ENCODE measurements around the gene LPP. TPM values are rescaled to one million over a fixed set of nuclear protein-coding genes. Genes with fewer than 3 reads are reported as not detected.

The LPP gene
- total RNA-seq, 1 experiment from 2014 or later = 20.4 TPM

DNA sequence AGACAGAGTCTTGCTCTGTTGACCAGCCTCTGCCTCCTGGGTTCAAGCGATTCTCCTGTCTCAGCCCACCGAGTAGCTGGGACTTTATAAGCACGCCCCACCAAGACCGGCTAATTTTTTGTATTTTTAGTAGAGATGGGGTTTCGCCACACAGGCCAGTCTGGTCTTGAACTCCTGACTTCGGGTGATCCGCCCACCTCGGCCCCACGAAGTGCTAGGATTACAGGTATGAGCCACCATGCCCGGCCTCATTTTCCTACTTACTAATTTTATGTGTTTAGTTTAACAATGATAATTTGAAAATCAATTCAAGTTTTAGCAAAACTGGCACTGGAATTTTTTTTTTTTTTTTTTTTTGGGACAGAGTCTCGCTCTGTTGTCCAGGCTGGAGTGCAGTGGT is 336.5 kb downstream of the LPP start:
- CTCF ChIA-PET = no interaction called here
- ATAC-seq = no peak
- no peak overlapping the region for H3K27ac ChIP-seq (ENCODE audit: low read length)

GRCh38 chr3:188491276-188491687 is 337.3 kb downstream of the LPP start:
- H3K4me3 ChIP-seq (ENCODE audit: low read length) = no peak overlapping the region
- intact Hi-C loops (cut with micrococcal nuclease) = no loop called here
- no peaks in the 10 kb centered on the region for H3K9me3 ChIP-seq (ENCODE audit: low read length)
- H3K27me3 ChIP-seq (ENCODE audit: low read length) = no peaks in the 10 kb centered on the region
- no peaks in the 10 kb centered on the region for H3K79me2 ChIP-seq (ENCODE audit: low read length)
- peak; percentile 39 for DNase-seq
- TF ChIP-seq EZH2phosphoT487 (IDR thresholded peaks at IDR 0.05; ENCODE audit: borderline replicate concordance, low read length) = no peak
- TF ChIP-seq EZH2 (IDR thresholded peaks at IDR 0.05; ENCODE audit: low read length, unreplicated experiment) = no peak
- no peak for TF ChIP-seq CTCF (conservative IDR thresholded peaks at IDR 0.05; ENCODE audit: low read depth, low read length)
- no TSS peak for BruUV-seq (replicated peaks)
- no peak overlapping the region for H3K9ac ChIP-seq (ENCODE audit: low read length)
- H4K20me1 ChIP-seq (ENCODE audit: low read length) = no peaks in the 10 kb centered on the region
- H3K27ac ChIP-seq (ENCODE audit: low read length) = no peak overlapping the region
- H3K4me2 ChIP-seq (ENCODE audit: low read length) = peak overlapping the region; percentile 24; the same call in 1 of the 2 replicates
- CTCF ChIA-PET = no interaction called here
- H3K9me2 ChIP-seq (replicated peaks; ENCODE audit: low read length) = no peaks in the 10 kb centered on the region
- H3K4me1 ChIP-seq (ENCODE audit: insufficient read depth, low read length) = peaks cover 16% of the 10 kb centered on the region
- peaks cover 4% of the 10 kb centered on the region for H3F3A ChIP-seq (ENCODE audit: low read length, unreplicated experiment)
- no peak overlapping the region for H2AFZ ChIP-seq (ENCODE audit: low read length)
- H3K36me3 ChIP-seq (ENCODE audit: low read depth, low read length) = peaks cover 7% of the 10 kb centered on the region; the same call in 1 of the 2 replicates
- POLR2A ChIA-PET (ENCODE audit: unreplicated experiment) = no interaction called here
- ATAC-seq = no peak

More for the DNA sequence above, 336.5 kb downstream of the LPP start:
- H3K4me2 ChIP-seq (ENCODE audit: low read length) = no peak overlapping the region
- H3K79me2 ChIP-seq (ENCODE audit: low read length) = no peaks in the 10 kb centered on the region
- H3K27me3 ChIP-seq (ENCODE audit: low read length) = no peaks in the 10 kb centered on the region
- TF ChIP-seq EZH2 (IDR thresholded peaks at IDR 0.05; ENCODE audit: low read length, unreplicated experiment) (no peak), EZH2phosphoT487 (IDR thresholded peaks at IDR 0.05; ENCODE audit: borderline replicate concordance, low read length) (no peak), CTCF (conservative IDR thresholded peaks at IDR 0.05; ENCODE audit: low read depth, low read length) (no peak)
- H4K20me1 ChIP-seq (ENCODE audit: low read length) = no peaks in the 10 kb centered on the region
- intact Hi-C loops (cut with micrococcal nuclease) = no loop called here
- no peak overlapping the region for H3K4me3 ChIP-seq (ENCODE audit: low read length)
- H3K9me3 ChIP-seq (ENCODE audit: low read length) = no peaks in the 10 kb centered on the region
- BruUV-seq (replicated peaks) = no TSS peak
- peaks cover 4% of the 10 kb centered on the region for H3F3A ChIP-seq (ENCODE audit: low read length, unreplicated experiment)
- no peak overlapping the region for H3K9ac ChIP-seq (ENCODE audit: low read length)
- POLR2A ChIA-PET (ENCODE audit: unreplicated experiment) = interaction anchor here (0.6 kb wide), 1 partner anchor 118 kb away, joined by 10 read pairs; no protein-coding TSS in a partner anchor
- H3K9me2 ChIP-seq (replicated peaks; ENCODE audit: low read length) = no peaks in the 10 kb centered on the region
- no peak overlapping the region for H2AFZ ChIP-seq (ENCODE audit: low read length)
- peaks cover 21% of the 10 kb centered on the region for H3K4me1 ChIP-seq (ENCODE audit: insufficient read depth, low read length)
- DNase-seq = no peak
- H3K36me3 ChIP-seq (ENCODE audit: low read depth, low read length) = peaks cover 7% of the 10 kb centered on the region; the same call in 1 of the 2 replicates

DNA sequence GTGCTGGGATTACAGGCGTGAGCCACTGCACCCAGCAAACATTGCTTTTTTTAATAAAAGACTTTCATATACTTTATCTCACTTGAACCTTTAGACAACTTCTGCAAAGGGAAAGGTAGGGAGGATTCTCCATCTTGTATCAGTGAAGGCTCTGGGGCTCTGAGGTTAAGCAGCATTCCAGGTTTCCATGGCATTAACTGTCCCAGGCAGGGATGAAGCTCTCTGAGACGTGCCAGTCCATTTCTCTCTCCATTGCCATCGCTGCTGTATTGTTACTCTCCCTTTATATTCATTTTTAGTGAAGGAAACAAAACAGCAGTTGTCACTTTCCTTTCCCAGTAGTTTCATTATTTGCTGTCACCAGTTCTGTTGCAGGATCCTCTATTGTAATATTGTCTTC is 342.4 kb downstream of the LPP start:
- Histone ChIP-seq H3K4me1 (ENCODE audit: insufficient read depth, low read length) (peaks cover 3% of the 10 kb centered on the region; the same call in 1 of the 2 replicates), H3K9me3 (ENCODE audit: low read length) (no peaks in the 10 kb centered on the region), H3K27me3 (ENCODE audit: low read length) (no peaks in the 10 kb centered on the region), H3K4me3 (ENCODE audit: low read length) (no peak overlapping the region), H3K4me2 (ENCODE audit: low read length) (no peak overlapping the region), H3K27ac (ENCODE audit: low read length) (no peak overlapping the region), H2AFZ (ENCODE audit: low read length) (no peak overlapping the region), H3F3A (ENCODE audit: low read length, unreplicated experiment) (no peaks in the 10 kb centered on the region), H3K9me2 (replicated peaks; ENCODE audit: low read length) (no peaks in the 10 kb centered on the region), H4K20me1 (ENCODE audit: low read length) (no peaks in the 10 kb centered on the region), H3K36me3 (ENCODE audit: low read depth, low read length) (no peaks in the 10 kb centered on the region; the same call in 1 of the 2 replicates), H3K79me2 (ENCODE audit: low read length) (no peaks in the 10 kb centered on the region), H3K9ac (ENCODE audit: low read length) (no peak overlapping the region)
- TF ChIP-seq CTCF (conservative IDR thresholded peaks at IDR 0.05; ENCODE audit: low read depth, low read length) (no peak), EZH2phosphoT487 (IDR thresholded peaks at IDR 0.05; ENCODE audit: borderline replicate concordance, low read length) (no peak), EZH2 (IDR thresholded peaks at IDR 0.05; ENCODE audit: low read length, unreplicated experiment) (no peak)
- ATAC-seq (no peak), DNase-seq (no peak)
- ChIA-PET CTCF (no interaction called here), POLR2A (ENCODE audit: unreplicated experiment) (no interaction called here)
- intact Hi-C loops (cut with micrococcal nuclease) = no loop called here
- BruUV-seq (replicated peaks) = no TSS peak

All from PC-3 (cell line).